EL (cell line): ENCODE results near the gene PRPF38A.
"Not testable (repeated sequence)": the region's sequence is repeated elsewhere in the genome, so short reads cannot be mapped to it uniquely, and the experiment has no call there.

Experiments used
- DNase-seq: peaks from one replicate; pipeline ENCODE4 v3.0.0-alpha.2; 2016

PRPF38A gene

GRCh38 chr1:52404116-52404974 lies at the start of gene PRPF38A, which contains the start of gene ORC1:
Gene PRPF38A, plus strand, starts transcription at chr1:52404602. Its CDS starts 148 bp downstream, at chr1:52404750.
Gene ORC1, minus strand, starts transcription at chr1:52404423. Its CDS starts 2,200 bp downstream, at chr1:52402223.
- DNase-seq = peak; percentile 97

GRCh38 chr1:52355436-52355835 lies 49.0 kb upstream of the PRPF38A start:
- no peak for DNase-seq

GRCh38 chr1:52355847-52356505 lies 48.4 kb upstream of the PRPF38A start:
- DNase-seq = no peak

- no peak for DNase-seq
Observed at GRCh38 chr1:52356818-52357355, 47.5 kb upstream of the PRPF38A start.

- DNase-seq = no peak
Observed at GRCh38 chr1:52357397-52357796, 47.0 kb upstream of the PRPF38A start.

GRCh38 chr1:52358851-52359497 lies 45.4 kb upstream of the PRPF38A start:
- no peak for DNase-seq

GRCh38 chr1:52359676-52360594 lies 44.5 kb upstream of the PRPF38A start:
- no peak for DNase-seq

- no peak for DNase-seq
Observed at GRCh38 chr1:52360595-52360968, 43.8 kb upstream of the PRPF38A start.

GRCh38 chr1:52364235-52364839 lies 40.1 kb upstream of the PRPF38A start:
- no peak for DNase-seq

GRCh38 chr1:52365071-52365745 lies 39.2 kb upstream of the PRPF38A start:
- DNase-seq = peak; percentile 86

- peak; percentile 97 for DNase-seq
Observed at GRCh38 chr1:52365746-52366516, 38.5 kb upstream of the PRPF38A start, which contains the start of gene CC2D1B. Gene CC2D1B, minus strand, starts transcription at chr1:52366205. Its CDS starts 1,585 bp downstream, at chr1:52364620.

- no peak for DNase-seq
Observed at GRCh38 chr1:52366517-52366827, 37.9 kb upstream of the PRPF38A start.

- no peak for DNase-seq
Observed at GRCh38 chr1:52367272-52367671, 37.1 kb upstream of the PRPF38A start.

- peak; percentile 58 for DNase-seq
Observed at GRCh38 chr1:52368383-52369172, 35.8 kb upstream of the PRPF38A start.

GRCh38 chr1:52369851-52370250 lies 34.6 kb upstream of the PRPF38A start:
- not testable (repeated sequence) for DNase-seq

- DNase-seq = no peak
Observed at GRCh38 chr1:52385376-52385775, 19.0 kb upstream of the PRPF38A start.

- DNase-seq = no peak
Observed at GRCh38 chr1:52386458-52386857, 17.9 kb upstream of the PRPF38A start.

- no peak for DNase-seq
Observed at GRCh38 chr1:52393174-52393573, 11.2 kb upstream of the PRPF38A start.

- no peak for DNase-seq
Observed at GRCh38 chr1:52399629-52400028, 4.8 kb upstream of the PRPF38A start.

GRCh38 chr1:52400131-52400530 lies 4.3 kb upstream of the PRPF38A start:
- no peak for DNase-seq
